ENCODE measurements around the gene SOX1.

DNA sequence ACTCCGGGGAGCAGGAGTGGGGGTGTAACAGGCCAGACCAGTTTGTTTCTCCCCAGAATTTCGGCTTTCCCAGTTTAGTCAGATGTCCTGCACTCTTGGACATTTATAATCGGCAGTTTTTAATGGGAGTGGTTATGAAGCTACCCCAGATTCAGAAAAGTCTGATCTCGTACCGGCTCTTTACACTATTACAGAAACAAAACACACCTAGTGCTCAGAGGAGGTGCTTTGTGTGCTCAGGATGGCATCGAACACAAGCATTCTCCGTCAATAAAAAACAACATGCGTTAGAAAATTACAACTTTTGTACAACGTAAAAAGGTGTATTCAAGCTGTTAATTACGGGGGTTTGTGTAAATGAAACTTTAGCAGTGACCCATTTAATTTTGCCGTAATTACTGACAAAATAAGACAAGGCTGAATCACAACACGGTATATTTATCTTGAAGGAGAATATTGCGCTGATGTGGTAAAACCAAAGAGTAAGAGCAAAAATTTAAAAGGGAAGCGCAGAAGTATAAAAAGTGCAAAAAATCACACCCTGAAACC is 6.6 kb upstream of the SOX1 start:
- TF ChIP-seq, protein P1, sequence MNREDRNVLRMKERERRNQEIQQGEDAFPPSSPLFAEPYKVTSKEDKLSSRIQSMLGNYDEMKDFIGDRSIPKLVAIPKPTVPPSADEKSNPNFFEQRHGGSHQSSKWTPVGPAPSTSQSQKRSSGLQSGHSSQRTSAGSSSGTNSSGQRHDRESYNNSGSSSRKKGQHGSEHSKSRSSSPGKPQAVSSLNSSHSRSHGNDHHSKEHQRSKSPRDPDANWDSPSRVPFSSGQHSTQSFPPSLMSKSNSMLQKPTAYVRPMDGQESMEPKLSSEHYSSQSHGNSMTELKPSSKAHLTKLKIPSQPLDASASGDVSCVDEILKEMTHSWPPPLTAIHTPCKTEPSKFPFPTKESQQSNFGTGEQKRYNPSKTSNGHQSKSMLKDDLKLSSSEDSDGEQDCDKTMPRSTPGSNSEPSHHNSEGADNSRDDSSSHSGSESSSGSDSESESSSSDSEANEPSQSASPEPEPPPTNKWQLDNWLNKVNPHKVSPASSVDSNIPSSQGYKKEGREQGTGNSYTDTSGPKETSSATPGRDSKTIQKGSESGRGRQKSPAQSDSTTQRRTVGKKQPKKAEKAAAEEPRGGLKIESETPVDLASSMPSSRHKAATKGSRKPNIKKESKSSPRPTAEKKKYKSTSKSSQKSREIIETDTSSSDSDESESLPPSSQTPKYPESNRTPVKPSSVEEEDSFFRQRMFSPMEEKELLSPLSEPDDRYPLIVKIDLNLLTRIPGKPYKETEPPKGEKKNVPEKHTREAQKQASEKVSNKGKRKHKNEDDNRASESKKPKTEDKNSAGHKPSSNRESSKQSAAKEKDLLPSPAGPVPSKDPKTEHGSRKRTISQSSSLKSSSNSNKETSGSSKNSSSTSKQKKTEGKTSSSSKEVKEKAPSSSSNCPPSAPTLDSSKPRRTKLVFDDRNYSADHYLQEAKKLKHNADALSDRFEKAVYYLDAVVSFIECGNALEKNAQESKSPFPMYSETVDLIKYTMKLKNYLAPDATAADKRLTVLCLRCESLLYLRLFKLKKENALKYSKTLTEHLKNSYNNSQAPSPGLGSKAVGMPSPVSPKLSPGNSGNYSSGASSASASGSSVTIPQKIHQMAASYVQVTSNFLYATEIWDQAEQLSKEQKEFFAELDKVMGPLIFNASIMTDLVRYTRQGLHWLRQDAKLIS (CRISPR knock-in tag; IDR thresholded peaks at IDR 0.05; ENCODE audit: borderline replicate concordance), result no peak
- TF ChIP-seq ESRRA (CRISPR knock-in tag; IDR thresholded peaks at IDR 0.05; ENCODE audit: borderline replicate concordance) (no peak), CTCF (IDR thresholded peaks at IDR 0.05) (no peak), NR2C2 (CRISPR knock-in tag; IDR thresholded peaks at IDR 0.05) (no peak), IRF2 (CRISPR knock-in tag; IDR thresholded peaks at IDR 0.05; ENCODE audit: borderline replicate concordance, low read depth) (no peak), JUN (CRISPR knock-in tag; IDR thresholded peaks at IDR 0.05) (no peak)
